Measurements from ENCODE around the gene SYNE2.

DNA sequence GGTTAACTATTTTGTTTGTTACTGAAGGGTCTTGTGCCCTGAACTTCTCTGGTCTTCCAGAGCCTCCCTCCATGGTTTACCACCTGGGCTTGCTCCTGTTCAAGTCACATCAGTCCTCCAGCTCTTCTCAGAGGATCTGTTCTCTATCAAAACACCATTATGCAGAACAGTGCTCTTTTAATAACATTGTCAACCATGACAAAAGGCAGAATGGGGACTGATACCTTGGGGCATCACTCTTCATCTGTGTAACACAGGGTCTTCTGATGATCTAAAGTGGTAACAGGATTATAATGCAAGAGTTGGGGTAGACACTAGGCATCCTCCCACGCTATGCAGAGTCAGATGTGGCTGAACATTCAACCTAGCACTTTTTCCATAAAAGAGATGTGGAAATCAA, 403.0 kb downstream of the SYNE2 start:
- TF ChIP-seq, protein P1, sequence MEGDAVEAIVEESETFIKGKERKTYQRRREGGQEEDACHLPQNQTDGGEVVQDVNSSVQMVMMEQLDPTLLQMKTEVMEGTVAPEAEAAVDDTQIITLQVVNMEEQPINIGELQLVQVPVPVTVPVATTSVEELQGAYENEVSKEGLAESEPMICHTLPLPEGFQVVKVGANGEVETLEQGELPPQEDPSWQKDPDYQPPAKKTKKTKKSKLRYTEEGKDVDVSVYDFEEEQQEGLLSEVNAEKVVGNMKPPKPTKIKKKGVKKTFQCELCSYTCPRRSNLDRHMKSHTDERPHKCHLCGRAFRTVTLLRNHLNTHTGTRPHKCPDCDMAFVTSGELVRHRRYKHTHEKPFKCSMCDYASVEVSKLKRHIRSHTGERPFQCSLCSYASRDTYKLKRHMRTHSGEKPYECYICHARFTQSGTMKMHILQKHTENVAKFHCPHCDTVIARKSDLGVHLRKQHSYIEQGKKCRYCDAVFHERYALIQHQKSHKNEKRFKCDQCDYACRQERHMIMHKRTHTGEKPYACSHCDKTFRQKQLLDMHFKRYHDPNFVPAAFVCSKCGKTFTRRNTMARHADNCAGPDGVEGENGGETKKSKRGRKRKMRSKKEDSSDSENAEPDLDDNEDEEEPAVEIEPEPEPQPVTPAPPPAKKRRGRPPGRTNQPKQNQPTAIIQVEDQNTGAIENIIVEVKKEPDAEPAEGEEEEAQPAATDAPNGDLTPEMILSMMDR (IDR thresholded peaks at IDR 0.05 in 4 of 5, conservative IDR thresholded peaks at IDR 0.05 in 1 of 5) = no peak
- no peak for TF ChIP-seq POLR2A (IDR thresholded peaks at IDR 0.05)
